Measurements from ENCODE around the gene ZDHHC7. TPM values are rescaled to one million over a fixed set of nuclear protein-coding genes. Genes with fewer than 3 reads are reported as not detected.

ZDHHC7 gene
- total and polyA plus RNA-seq, 2 donors (not counting 1 experiment from before 2014, with no cell fraction given), result 96.4 to 135 TPM

DNA sequence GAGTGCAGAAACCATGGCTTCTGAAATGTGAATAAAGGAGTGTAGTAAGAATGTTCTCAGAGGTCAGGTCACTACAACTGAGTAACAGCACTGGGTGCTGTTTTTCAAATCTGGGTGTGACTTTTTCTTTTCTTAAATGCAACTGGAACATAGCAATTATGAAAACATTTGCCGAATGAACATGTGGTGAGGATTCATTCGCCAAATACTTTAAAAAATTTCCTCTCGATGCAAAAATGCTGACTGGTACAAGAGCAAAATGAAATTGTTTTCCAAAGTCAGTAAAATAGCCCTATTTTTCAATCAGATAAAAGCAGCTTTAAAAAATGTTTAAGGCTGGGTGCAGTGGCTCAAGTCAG is 18.6 kb downstream of the ZDHHC7 start:
- Histone ChIP-seq H3K4me1 (ENCODE audit: control insufficient read depth, extremely low read depth, insufficient read depth, low read length) (peaks cover 19% of the 10 kb centered on the region), H3K4me2 (ENCODE audit: extremely low read depth, insufficient read depth, low read length) (peak overlapping the region; percentile 13), H3K9ac (ENCODE audit: insufficient read depth, low read length) (no peak overlapping the region), H3K79me2 (ENCODE audit: control insufficient read depth, insufficient read depth, low read length) (peaks cover 72% of the 10 kb centered on the region), H3K27me3 (ENCODE audit: control insufficient read depth, insufficient read depth, low read length) (no peaks in the 10 kb centered on the region), H3K27ac (ENCODE audit: insufficient read depth, low read length) (no peak overlapping the region), H2AFZ (ENCODE audit: low read length) (no peak overlapping the region), H3K9me3 (ENCODE audit: control insufficient read depth, insufficient read depth, low read depth, low read length) (no peaks in the 10 kb centered on the region), H3K36me3 (ENCODE audit: control insufficient read depth, insufficient read depth, low read length) (peaks cover 28% of the 10 kb centered on the region), H4K20me1 (ENCODE audit: control insufficient read depth, extremely low read depth, insufficient read depth, low read length) (no peaks in the 10 kb centered on the region), H3K4me3 (replicated peaks in 1 of 4; ENCODE audit: control extremely low read depth in 1 of 4, insufficient read depth in 1 of 4, low read depth in 3 of 4, low read length in 4 of 4) (no peak overlapping the region)
- peak in 1 of 2 donors; percentile 73 for DNase-seq (ENCODE audit: low read depth in 2 of 2)
- TF ChIP-seq EZH2 (IDR thresholded peaks at IDR 0.05; ENCODE audit: low read length, missing control alignments), result no peak
- TF ChIP-seq, protein P1, sequence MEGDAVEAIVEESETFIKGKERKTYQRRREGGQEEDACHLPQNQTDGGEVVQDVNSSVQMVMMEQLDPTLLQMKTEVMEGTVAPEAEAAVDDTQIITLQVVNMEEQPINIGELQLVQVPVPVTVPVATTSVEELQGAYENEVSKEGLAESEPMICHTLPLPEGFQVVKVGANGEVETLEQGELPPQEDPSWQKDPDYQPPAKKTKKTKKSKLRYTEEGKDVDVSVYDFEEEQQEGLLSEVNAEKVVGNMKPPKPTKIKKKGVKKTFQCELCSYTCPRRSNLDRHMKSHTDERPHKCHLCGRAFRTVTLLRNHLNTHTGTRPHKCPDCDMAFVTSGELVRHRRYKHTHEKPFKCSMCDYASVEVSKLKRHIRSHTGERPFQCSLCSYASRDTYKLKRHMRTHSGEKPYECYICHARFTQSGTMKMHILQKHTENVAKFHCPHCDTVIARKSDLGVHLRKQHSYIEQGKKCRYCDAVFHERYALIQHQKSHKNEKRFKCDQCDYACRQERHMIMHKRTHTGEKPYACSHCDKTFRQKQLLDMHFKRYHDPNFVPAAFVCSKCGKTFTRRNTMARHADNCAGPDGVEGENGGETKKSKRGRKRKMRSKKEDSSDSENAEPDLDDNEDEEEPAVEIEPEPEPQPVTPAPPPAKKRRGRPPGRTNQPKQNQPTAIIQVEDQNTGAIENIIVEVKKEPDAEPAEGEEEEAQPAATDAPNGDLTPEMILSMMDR (conservative IDR thresholded peaks at IDR 0.05 in 1 of 2, IDR thresholded peaks at IDR 0.05 in 1 of 2; ENCODE audit: low read depth in 1 of 2, low read length in 2 of 2), result no peak

DNA sequence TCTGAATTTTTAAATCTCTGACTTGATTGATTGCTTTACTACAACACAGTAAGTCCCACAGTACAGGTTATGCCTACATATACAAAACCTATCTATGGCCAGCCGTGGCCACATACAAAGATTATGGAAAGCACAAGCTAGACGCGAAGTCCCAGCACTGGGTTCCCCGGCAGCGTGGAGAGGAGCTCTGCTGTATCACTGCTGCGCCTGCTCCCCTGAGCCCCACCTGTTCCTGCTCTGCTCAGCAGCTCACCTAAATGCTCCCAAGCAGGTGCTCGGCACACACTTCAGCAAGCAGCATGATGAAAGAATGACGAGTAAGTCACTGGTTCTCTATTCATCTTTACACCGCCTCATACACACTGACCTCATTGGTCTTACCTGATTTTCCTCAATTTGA is 20.6 kb downstream of the ZDHHC7 start:
- DNase-seq (ENCODE audit: low read depth in 2 of 2), result no peak
- H3K9ac ChIP-seq (ENCODE audit: insufficient read depth, low read length), result no peak overlapping the region
- H2AFZ ChIP-seq (ENCODE audit: low read length), result no peak overlapping the region
- H3K27ac ChIP-seq (ENCODE audit: insufficient read depth, low read length), result no peak overlapping the region
- H3K27me3 ChIP-seq (ENCODE audit: control insufficient read depth, insufficient read depth, low read length), result no peaks in the 10 kb centered on the region
- H3K4me1 ChIP-seq (ENCODE audit: control insufficient read depth, extremely low read depth, insufficient read depth, low read length), result peaks cover 22% of the 10 kb centered on the region
- no peak overlapping the region for H3K4me3 ChIP-seq (replicated peaks in 1 of 4; ENCODE audit: control extremely low read depth in 1 of 4, insufficient read depth in 1 of 4, low read depth in 3 of 4, low read length in 4 of 4)
- TF ChIP-seq, protein P1 (conservative IDR thresholded peaks at IDR 0.05 in 1 of 2, IDR thresholded peaks at IDR 0.05 in 1 of 2; ENCODE audit: low read depth in 1 of 2, low read length in 2 of 2), result no peak
- no peak for TF ChIP-seq EZH2 (IDR thresholded peaks at IDR 0.05; ENCODE audit: low read length, missing control alignments)
- H3K4me2 ChIP-seq (ENCODE audit: extremely low read depth, insufficient read depth, low read length), result no peak overlapping the region
- H3K36me3 ChIP-seq (ENCODE audit: control insufficient read depth, insufficient read depth, low read length), result peaks cover 40% of the 10 kb centered on the region
- H4K20me1 ChIP-seq (ENCODE audit: control insufficient read depth, extremely low read depth, insufficient read depth, low read length), result no peaks in the 10 kb centered on the region
- peaks cover 73% of the 10 kb centered on the region for H3K79me2 ChIP-seq (ENCODE audit: control insufficient read depth, insufficient read depth, low read length)
- H3K9me3 ChIP-seq (ENCODE audit: control insufficient read depth, insufficient read depth, low read depth, low read length), result no peaks in the 10 kb centered on the region

DNA sequence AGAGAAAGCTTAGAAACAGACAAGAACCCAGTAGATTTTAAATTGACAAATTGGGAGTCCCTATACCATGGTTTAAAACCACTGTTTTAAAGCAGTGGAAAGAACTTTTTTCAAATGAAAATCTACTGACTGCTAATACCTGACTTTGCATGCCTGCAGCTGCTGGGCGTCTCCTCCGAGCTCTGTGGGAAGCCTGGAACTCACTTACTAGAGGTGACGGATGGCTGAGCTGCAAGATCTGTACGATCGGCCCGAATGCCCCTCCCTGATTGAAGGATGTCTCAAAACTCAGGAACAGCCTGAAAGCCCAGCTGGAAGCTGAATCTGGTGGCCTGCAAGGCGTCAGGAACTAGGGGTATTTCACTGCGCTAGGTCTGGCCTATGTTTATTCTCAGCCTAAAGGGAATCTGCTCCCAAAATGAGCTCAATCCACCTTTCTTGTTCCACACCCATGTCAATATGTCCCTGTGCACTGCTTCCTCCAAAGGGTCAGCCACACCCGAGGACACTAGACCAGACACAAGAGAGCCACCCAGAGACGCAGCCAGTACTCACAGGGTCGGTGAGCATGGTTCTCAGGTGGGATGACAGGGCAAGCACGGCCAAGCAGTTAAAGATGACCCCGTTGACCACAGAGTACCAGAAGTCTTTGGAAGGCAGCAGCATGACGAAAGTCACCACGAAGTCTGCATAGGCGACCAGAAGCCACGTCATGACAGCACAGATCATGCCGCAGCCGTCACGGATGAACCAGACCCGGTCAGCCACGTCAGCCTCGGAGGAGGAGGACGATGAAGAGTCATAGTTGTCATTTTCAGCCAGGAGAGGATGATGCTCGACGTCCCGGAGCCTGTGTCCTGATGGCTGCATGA is 21.4 kb downstream of the ZDHHC7 start:
- no peak overlapping the region for H3K4me2 ChIP-seq (ENCODE audit: extremely low read depth, insufficient read depth, low read length)
- H3K9ac ChIP-seq (ENCODE audit: insufficient read depth, low read length), result no peak overlapping the region
- H3K36me3 ChIP-seq (ENCODE audit: control insufficient read depth, insufficient read depth, low read length), result peaks cover 38% of the 10 kb centered on the region
- TF ChIP-seq, protein P1 (conservative IDR thresholded peaks at IDR 0.05 in 1 of 2, IDR thresholded peaks at IDR 0.05 in 1 of 2; ENCODE audit: low read depth in 1 of 2, low read length in 2 of 2), result no peak
- TF ChIP-seq EZH2 (IDR thresholded peaks at IDR 0.05; ENCODE audit: low read length, missing control alignments), result no peak
- H2AFZ ChIP-seq (ENCODE audit: low read length), result no peak overlapping the region
- H3K4me1 ChIP-seq (ENCODE audit: control insufficient read depth, extremely low read depth, insufficient read depth, low read length), result peaks cover 21% of the 10 kb centered on the region
- no peak for DNase-seq (ENCODE audit: low read depth in 2 of 2)
- H3K27me3 ChIP-seq (ENCODE audit: control insufficient read depth, insufficient read depth, low read length), result no peaks in the 10 kb centered on the region
- H3K9me3 ChIP-seq (ENCODE audit: control insufficient read depth, insufficient read depth, low read depth, low read length), result no peaks in the 10 kb centered on the region
- no peaks in the 10 kb centered on the region for H4K20me1 ChIP-seq (ENCODE audit: control insufficient read depth, extremely low read depth, insufficient read depth, low read length)
- no peak overlapping the region for H3K4me3 ChIP-seq (replicated peaks in 1 of 4; ENCODE audit: control extremely low read depth in 1 of 4, insufficient read depth in 1 of 4, low read depth in 3 of 4, low read length in 4 of 4)
- peaks cover 72% of the 10 kb centered on the region for H3K79me2 ChIP-seq (ENCODE audit: control insufficient read depth, insufficient read depth, low read length)
- H3K27ac ChIP-seq (ENCODE audit: insufficient read depth, low read length), result no peak overlapping the region
